ENCODE measurements around the gene FLVCR2. TPM values are rescaled to one million over a fixed set of nuclear protein-coding genes. Genes with fewer than 3 reads are reported as not detected.

FLVCR2 gene
- total and polyA plus RNA-seq, 2 of the 13 experiments (the other 11 are each of a cell fraction or from before 2014, with no cell fraction given) = 9.9 to 10.5 TPM

GRCh38 chr14:75648066-75648838 lies 69.8 kb downstream of the FLVCR2 start (continued):
- TF ChIP-seq E2F1 (CRISPR knock-in tag; IDR thresholded peaks at IDR 0.05) = no peak
- TF ChIP-seq ZSCAN5A (CRISPR knock-in tag; IDR thresholded peaks at IDR 0.05; ENCODE audit: borderline replicate concordance) = no peak
- no peak for TF ChIP-seq ZNF619 (CRISPR knock-in tag; IDR thresholded peaks at IDR 0.05)
- TF ChIP-seq PAF1 (CRISPR knock-in tag; IDR thresholded peaks at IDR 0.05) = no peak; the same call in 1 of the 2 replicates
- TF ChIP-seq CBX2 (IDR thresholded peaks at IDR 0.05; ENCODE audit: low read depth, low read length) = no peak
- no peak for TF ChIP-seq CBX2 (CRISPR knock-in tag; IDR thresholded peaks at IDR 0.05; ENCODE audit: low read depth)
- peak; percentile 45; the same call in 1 of the 2 replicates for TF ChIP-seq YEATS2 (CRISPR knock-in tag; IDR thresholded peaks at IDR 0.05; ENCODE audit: borderline replicate concordance)
- TF ChIP-seq ZSCAN31 (CRISPR knock-in tag; IDR thresholded peaks at IDR 0.05; ENCODE audit: low read depth) = peak; percentile 76; the same call in 1 of the 2 replicates
- TF ChIP-seq MTA1 (CRISPR knock-in tag; IDR thresholded peaks at IDR 0.05; ENCODE audit: borderline replicate concordance) = peak; percentile 71; the same call in 1 of the 2 replicates
- no peak for TF ChIP-seq ZFP36 (IDR thresholded peaks at IDR 0.05; ENCODE audit: borderline replicate concordance, low read depth, low read length, partially characterized antibody)
- no peak for TF ChIP-seq SATB2 (CRISPR knock-in tag; IDR thresholded peaks at IDR 0.05)
- TF ChIP-seq ZNF143 (CRISPR knock-in tag; IDR thresholded peaks at IDR 0.05) = peak; percentile 37; the same call in 1 of the 2 replicates
- TF ChIP-seq SKIL (CRISPR knock-in tag; IDR thresholded peaks at IDR 0.05; ENCODE audit: borderline replicate concordance) = peak; percentile 92
- TF ChIP-seq FOXK1 (CRISPR knock-in tag; IDR thresholded peaks at IDR 0.05; ENCODE audit: borderline replicate concordance, low read depth) = peak; percentile 94; the same call in 1 of the 2 replicates
- no peak for TF ChIP-seq DMTF1 (CRISPR knock-in tag; IDR thresholded peaks at IDR 0.05)
- TF ChIP-seq HMG20B (CRISPR knock-in tag; conservative IDR thresholded peaks at IDR 0.05) = peak; percentile 91
- peak; percentile 74; the same call in 1 of the 2 replicates for TF ChIP-seq HINFP (CRISPR knock-in tag; IDR thresholded peaks at IDR 0.05; ENCODE audit: low read depth)
- TF ChIP-seq ZNF615 (CRISPR knock-in tag; IDR thresholded peaks at IDR 0.05; ENCODE audit: borderline replicate concordance) = peak; percentile 71; the same call in 1 of the 2 replicates
- peak; percentile 58; the same call in 1 of the 2 replicates for TF ChIP-seq ZNF556 (CRISPR knock-in tag; IDR thresholded peaks at IDR 0.05; ENCODE audit: borderline replicate concordance)

Measured in HepG2 (cell line).